Bronchial epithelial cell (primary cell): ENCODE measurements around the gene SF3B6. TPM values are rescaled to one million over a fixed set of nuclear protein-coding genes. Genes with fewer than 3 reads are reported as not detected.

Experiments used
- DNase-seq: peaks from one replicate; pipeline ENCODE4 v3.0.0-alpha.2; 2010; ENCODE audit warnings: low read depth
- FAIRE-seq: peaks from 2 replicates; lab custom pipeline; 2011; peaks lifted over from hg19 to GRCh38; lab: Jason Lieb, UNC
- H3K27me3 ChIP-seq: 2 replicates; pipeline ENCODE4 v1.5.1; 2011; ENCODE audit warnings: low read length; ENCODE audit not compliant: control insufficient read depth, insufficient read depth
- H3K36me3 ChIP-seq: 2 replicates; pipeline ENCODE4 v1.5.1; 2011; ENCODE audit warnings: low read length; ENCODE audit not compliant: control insufficient read depth, insufficient read depth
- H3K4me3 ChIP-seq: 2 replicates; pipeline ENCODE4 v1.5.1; 2011; ENCODE audit warnings: mild to moderate bottlenecking, low read depth, low read length, control low read depth
- total RNA-seq: library from RNA; depleted of rRNA; stranded (reverse); fragments of >200 nt; gene quantifications from 2 replicates; pipeline ENCODE4 v1.2.1, GENCODE V29; 2014
- TF ChIP-seq, protein P1 (sequence below): IDR thresholded peaks from 2 replicates; pipeline ENCODE4 v1.5.1; 2011; ENCODE audit warnings: mild to moderate bottlenecking, moderate library complexity, low read length, control low read depth, inconsistent platforms; ENCODE audit not compliant: insufficient read depth, severe bottlenecking

The SF3B6 gene
- total RNA-seq, 1 donor from 2014 or later: 202 TPM

- H3K36me3 ChIP-seq: no peaks in the 10 kb centered on the region
- no peak for FAIRE-seq
- H3K4me3 ChIP-seq: no peak overlapping the region
- no peaks in the 10 kb centered on the region for H3K27me3 ChIP-seq
- TF ChIP-seq, protein P1, sequence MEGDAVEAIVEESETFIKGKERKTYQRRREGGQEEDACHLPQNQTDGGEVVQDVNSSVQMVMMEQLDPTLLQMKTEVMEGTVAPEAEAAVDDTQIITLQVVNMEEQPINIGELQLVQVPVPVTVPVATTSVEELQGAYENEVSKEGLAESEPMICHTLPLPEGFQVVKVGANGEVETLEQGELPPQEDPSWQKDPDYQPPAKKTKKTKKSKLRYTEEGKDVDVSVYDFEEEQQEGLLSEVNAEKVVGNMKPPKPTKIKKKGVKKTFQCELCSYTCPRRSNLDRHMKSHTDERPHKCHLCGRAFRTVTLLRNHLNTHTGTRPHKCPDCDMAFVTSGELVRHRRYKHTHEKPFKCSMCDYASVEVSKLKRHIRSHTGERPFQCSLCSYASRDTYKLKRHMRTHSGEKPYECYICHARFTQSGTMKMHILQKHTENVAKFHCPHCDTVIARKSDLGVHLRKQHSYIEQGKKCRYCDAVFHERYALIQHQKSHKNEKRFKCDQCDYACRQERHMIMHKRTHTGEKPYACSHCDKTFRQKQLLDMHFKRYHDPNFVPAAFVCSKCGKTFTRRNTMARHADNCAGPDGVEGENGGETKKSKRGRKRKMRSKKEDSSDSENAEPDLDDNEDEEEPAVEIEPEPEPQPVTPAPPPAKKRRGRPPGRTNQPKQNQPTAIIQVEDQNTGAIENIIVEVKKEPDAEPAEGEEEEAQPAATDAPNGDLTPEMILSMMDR: no peak
- no peak for DNase-seq
Measured at GRCh38 chr2:24017711-24018110, 58.4 kb downstream of the SF3B6 start.

Other genes starting within 250 kb of the SF3B6 start
- gene ATAD2B, start 149.2 kb downstream of the SF3B6 start, total RNA-seq: 8.7 and 11.8 TPM in 2 replicates
- 10.5 and 11.6 TPM in 2 replicates for gene UBXN2A, start 135.9 kb downstream of the SF3B6 start, total RNA-seq
- under 0.01 TPM in 1 of 2 replicates, not detected in the other for gene MFSD2B, start 66.2 kb downstream of the SF3B6 start, total RNA-seq
- gene WDCP, start 28.9 kb downstream of the SF3B6 start, total RNA-seq: 4.1 and 7.1 TPM in 2 replicates
- gene FKBP1B, start 26.6 kb downstream of the SF3B6 start, total RNA-seq: 16.5 and 30.0 TPM in 2 replicates
- 34.5 and 65.0 TPM in 2 replicates for gene TP53I3, start 8.5 kb upstream of the SF3B6 start, total RNA-seq
- under 0.01 and 0.38 TPM in 2 replicates for gene PFN4, start 47.0 kb upstream of the SF3B6 start, total RNA-seq
- gene FAM228B, start 47.1 kb upstream of the SF3B6 start, total RNA-seq: 3.2 and 5.0 TPM in 2 replicates
- 0.13 TPM in 1 of 2 replicates, not detected in the other for gene FAM228A, start 98.7 kb upstream of the SF3B6 start, total RNA-seq